LNCAP (cell line): ENCODE data around the gene GLIS1.

Experiments
- CTCF ChIP-seq: fragments of 450-650 bp; IDR thresholded peaks from 2 replicates; pipeline ENCODE4 v1.5.1; 2017; ENCODE audit warnings: mild to moderate bottlenecking

Gene GLIS1

DNA sequence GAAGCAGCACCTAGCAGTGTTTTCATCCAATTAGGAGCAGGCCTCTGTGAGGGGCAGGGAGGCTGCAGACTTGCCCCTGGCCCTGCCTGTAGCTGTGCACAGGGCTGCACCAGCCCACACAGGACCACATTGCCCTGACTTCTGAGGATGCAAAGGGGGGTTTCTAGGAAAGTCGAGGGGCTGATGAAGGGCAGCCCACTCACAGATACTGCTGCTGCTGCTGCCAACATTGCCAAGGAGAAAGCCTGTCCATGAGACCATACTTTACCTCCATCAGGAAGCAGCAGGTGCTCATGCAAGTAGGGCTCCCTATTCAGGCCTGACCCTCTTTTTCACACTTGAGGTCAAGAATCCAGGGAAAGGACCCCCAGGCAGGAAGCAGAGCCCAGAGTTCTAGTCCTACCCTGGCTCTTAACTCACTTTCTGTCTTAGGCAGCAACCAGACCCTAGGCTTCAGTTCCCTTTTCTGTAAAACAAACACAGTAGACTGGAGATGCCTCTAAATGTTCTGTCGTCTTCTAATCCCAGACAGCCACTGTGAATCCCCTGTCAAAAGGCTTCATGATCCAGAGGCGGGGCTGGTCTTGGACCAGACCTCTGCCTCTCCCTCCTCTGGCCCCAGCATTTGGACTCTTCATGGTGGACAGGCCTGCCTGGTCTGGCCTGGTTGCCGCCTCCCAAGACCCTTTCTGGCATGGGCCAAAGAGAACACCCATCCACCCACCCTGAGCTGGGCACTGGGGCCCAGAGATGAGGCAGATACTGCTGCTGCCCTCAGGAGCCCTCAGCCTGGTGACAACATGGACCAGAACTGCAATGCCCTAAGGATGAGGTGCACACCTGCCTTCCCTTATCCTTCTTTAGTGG, 120.2 kb downstream of the GLIS1 start:
- no peak for TF ChIP-seq CTCF

DNA sequence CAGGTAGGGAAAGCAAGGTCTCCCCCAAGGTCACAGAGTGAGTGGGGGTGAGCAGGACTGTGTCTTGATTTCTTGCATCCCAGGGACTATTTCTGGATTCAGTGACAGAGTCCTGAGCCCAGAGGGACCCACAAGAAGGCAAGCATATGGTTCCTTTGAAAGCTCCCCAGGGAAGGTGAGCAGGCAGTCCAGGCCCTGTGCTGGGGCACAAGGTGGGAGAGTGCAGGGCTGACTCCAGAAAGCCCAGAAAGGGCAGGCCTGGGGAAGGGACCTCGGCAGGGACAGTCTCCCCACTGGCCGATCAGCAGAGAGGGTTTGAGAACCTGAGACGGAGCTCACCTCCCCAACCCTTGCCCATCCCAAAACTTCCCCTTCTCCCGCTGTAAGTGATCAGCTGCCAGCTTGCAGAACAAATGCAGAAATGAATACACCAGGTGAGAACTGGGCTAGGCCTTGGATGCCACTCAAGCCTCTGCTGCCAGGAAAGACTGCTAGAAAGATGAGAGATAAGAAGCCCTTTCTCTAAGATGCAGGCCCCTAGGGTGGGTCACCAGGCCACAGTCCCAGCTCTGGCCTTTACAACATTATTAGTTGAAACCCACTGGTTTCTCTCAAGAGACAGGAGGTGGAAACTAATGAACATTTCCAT, 121.0 kb downstream of the GLIS1 start:
- no peak for TF ChIP-seq CTCF

DNA sequence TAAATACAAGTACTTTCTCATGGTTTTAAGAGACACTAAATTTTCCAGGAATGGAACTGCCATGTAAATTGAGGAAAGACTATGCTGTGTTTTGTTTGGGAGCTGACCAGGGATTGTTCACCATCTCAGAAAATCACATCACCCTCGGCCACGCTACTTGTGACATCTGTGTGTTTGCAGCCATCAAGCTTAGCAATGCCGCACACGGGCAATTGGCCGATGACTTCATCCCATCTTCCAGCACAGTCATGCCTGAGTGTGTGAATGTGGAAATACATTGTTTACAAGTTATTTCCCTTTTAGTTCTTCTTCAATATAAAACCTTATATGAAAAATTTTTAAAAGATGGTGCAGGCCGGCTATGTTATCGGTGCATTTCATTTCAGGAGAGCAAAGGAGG, 121.6 kb downstream of the GLIS1 start:
- no peak for TF ChIP-seq CTCF

GRCh38 chr1:53616927-53617326, 122.0 kb downstream of the GLIS1 start:
- no peak for TF ChIP-seq CTCF

- no peak for TF ChIP-seq CTCF
These were observed 122.5 kb downstream of the GLIS1 start for GRCh38 chr1:53616511-53616910.

GRCh38 chr1:53615101-53615500, 123.9 kb downstream of the GLIS1 start:
- no peak for TF ChIP-seq CTCF

DNA sequence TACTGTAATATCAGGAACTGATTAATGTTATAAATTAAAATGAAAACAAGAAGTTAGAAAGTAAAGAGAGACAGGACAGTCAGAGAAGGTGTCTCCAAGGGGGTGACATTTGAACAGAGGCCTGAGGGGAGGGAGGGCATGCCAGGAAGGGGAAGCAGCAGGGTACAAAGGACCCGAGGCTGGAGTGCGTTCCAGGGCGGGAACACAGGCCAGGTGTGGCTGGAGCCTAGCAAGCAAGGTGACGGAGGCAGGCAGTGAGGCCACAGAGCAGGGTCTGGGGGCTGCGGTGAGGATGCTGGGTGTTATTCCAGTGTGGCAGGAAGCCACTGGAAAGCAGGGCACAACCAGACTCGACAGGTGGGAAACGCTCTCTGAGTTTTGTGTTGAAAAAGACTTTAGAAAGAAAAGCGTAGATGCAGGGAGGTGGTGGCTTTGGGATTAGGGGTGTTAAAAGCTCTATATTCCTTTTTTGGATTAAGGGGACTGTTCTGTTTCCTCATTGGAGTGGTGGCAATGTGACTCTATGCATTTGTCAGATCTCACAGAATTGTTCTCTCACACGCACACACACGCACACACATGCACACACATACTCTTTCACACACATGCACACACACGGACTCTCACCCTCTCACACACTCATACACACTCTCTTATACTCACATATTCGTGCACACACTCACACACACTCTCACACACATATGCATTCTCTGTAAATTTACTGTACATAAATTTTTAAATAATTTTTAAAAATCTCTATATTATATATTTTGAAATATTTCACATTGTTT, 124.5 kb downstream of the GLIS1 start:
- no peak for TF ChIP-seq CTCF
